ENCODE data around the gene PSMD2.

PSMD2 gene

DNA sequence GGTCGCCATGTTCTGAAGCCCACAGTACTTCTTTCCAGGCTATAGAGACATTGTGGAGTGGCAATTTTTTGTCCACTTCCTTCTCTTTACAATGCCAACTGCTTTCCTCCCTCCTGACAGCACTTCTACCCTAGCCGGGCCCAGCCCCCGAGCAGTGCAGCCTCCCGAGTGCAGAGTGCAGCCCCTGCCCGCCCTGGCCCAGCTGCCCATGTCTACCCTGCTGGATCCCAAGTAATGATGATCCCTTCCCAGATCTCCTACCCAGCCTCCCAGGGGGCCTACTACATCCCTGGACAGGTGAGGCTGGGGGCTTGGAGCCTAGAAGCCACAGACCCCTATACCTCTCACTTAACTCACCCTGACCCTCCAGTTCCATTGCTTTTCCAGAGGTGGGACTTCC lies 18.2 kb downstream of the PSMD2 start:
- DNase-seq (ENCODE audit: low spot score), result no peak

DNA sequence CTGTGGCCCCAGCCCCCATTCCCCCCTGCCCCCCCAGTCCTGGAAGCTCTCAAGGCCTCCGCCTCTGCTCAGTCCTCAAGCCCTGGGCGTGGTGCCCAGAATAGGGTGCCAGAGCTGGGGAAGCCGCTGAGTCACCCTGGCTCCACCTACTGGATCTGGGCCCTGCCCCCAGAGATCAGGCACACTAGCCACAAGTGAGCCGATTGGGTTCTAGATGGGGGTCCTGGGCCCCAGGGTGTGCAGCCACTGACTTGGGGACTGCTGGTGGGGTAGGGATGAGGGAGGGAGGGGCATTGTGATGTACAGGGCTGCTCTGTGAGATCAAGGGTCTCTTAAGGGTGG lies 21.0 kb downstream of the PSMD2 start:
- DNase-seq (ENCODE audit: low spot score), result peak; percentile 80

DNA sequence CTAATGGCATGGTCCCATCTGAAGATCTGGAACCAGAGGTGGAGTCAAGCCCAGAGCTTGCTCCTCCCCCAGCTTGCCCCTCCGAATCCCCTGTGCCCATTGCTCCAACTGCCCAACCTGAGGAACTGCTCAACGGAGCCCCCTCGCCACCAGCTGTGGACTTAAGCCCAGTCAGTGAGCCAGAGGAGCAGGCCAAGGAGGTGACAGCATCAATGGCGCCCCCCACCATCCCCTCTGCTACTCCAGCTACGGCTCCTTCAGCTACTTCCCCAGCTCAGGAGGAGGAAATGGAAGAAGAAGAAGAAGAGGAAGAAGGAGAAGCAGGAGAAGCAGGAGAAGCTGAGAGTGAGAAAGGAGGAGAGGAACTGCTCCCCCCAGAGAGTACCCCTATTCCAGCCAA lies 22.6 kb downstream of the PSMD2 start:
- no peak for DNase-seq (ENCODE audit: low spot score)

DNA sequence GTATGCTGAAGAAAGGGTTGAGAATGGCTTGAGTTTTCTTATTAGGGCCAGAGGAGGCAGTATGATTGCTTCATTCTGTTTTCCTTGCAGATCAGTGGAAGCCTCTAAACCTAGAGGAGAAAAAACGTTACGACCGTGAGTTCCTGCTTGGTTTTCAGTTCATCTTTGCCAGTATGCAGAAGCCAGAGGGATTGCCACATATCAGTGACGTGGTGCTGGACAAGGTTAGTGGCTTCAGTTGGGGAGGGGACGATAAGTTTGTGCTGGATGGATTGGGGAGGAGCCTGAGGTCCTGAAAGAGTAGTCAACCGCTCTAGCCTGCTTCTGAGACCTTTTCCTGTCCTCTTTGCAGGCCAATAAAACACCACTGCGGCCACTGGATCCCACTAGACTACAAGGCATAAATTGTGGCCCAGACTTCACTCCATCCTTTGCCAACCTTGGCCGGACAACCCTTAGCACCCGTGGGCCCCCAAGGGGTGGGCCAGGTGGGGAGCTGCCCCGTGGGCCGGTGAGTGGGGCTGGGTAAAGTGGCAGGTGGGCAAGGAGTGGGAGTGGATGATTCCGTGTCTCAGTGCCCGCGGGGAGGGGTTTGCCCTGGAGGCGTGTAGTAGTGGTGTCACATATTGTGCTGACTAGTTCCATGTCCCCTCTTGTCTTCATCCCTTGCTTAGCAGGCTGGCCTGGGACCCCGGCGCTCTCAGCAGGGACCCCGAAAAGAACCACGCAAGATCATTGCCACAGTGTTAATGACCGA lies 23.9 kb downstream of the PSMD2 start:
- no peak for DNase-seq (ENCODE audit: low spot score)

DNA sequence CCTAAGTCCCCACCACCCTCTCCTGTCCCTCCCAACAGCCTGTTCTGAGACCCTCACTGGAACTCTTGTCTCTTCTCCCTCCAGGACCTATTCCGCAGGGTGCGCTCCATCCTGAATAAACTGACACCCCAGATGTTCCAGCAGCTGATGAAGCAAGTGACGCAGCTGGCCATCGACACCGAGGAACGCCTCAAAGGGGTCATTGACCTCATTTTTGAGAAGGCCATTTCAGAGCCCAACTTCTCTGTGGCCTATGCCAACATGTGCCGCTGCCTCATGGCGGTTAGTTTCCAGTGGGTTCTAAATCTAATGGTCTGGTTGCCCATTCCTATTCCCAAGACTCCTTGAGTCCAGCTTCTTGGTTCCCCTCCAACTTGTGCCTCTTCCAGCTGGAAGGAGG lies 24.7 kb downstream of the PSMD2 start:
- DNase-seq (ENCODE audit: low spot score), result no peak

DNA sequence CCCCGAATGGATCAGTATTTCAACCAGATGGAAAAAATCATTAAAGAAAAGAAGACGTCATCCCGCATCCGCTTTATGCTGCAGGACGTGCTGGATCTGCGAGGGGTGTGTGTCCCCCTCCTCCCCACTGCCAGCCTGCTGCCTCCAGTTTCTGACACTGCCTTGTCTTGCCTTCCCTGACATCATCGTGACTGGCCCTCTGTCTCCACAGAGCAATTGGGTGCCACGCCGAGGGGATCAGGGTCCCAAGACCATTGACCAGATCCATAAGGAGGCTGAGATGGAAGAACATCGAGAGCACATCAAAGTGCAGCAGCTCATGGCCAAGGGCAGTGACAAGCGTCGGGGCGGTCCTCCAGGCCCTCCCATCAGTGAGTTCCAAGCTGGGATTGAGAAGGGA lies 26.2 kb downstream of the PSMD2 start:
- DNase-seq (ENCODE audit: low spot score), result no peak

DNA sequence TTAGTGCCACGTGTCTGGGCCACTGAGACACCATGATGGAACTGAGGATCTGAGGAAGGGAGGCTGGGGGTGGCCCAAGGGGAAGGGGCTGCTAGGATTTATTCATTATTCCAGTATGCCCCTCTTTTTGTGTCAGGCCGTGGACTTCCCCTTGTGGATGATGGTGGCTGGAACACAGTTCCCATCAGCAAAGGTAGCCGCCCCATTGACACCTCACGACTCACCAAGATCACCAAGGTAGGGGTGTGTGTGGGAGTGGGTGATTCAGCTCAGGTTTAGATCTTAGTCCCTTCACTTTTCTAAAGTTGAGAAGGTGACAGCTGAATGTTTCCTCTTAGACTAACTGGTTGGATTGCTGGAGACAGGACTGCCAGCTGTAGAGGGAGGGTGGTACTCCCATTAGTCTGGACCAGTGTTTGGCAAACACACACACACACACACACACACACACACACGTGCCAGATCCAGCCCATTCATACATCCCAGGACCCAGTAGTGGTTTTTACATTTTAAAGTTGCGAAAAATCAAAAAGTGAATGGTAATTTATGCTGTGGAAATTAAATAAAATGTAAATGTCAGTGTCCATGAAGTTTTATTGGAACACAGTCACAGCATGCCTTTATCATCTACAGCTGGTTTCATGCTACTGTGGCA lies 26.8 kb downstream of the PSMD2 start:
- no peak for DNase-seq (ENCODE audit: low spot score)

DNA sequence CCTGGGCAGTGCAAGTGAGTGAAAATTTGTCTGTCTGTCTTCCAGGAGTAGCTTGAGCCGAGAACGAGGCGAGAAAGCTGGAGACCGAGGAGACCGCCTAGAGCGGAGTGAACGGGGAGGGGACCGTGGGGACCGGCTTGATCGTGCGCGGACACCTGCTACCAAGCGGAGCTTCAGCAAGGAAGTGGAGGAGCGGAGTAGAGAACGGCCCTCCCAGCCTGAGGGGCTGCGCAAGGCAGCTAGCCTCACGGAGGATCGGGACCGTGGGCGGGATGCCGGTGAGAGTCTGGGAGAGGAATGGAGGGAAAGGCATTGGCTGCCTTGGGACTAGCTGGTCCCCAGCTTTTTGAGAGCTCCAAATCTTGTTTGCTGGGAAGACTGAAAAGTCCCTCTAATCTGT lies 28.1 kb downstream of the PSMD2 start:
- DNase-seq (ENCODE audit: low spot score), result no peak

DNA sequence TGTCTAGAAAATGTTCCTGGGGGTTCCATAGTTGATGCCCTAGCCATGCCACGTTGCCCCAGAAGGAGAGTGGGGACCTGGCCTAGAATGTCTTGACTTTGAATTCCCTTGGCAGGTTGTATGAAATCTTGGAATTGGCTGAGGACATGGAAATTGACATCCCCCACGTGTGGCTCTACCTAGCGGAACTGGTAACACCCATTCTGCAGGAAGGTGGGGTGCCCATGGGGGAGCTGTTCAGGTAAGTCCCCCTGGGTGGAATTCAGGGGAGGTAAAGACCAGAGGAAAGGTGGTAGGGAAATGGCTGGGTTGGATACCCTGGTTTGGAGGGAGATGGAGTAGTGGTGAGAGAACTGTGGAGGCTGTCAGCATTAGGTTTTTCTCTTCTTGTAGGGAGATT lies 29.5 kb downstream of the PSMD2 start:
- no peak for DNase-seq (ENCODE audit: low spot score)

DNA sequence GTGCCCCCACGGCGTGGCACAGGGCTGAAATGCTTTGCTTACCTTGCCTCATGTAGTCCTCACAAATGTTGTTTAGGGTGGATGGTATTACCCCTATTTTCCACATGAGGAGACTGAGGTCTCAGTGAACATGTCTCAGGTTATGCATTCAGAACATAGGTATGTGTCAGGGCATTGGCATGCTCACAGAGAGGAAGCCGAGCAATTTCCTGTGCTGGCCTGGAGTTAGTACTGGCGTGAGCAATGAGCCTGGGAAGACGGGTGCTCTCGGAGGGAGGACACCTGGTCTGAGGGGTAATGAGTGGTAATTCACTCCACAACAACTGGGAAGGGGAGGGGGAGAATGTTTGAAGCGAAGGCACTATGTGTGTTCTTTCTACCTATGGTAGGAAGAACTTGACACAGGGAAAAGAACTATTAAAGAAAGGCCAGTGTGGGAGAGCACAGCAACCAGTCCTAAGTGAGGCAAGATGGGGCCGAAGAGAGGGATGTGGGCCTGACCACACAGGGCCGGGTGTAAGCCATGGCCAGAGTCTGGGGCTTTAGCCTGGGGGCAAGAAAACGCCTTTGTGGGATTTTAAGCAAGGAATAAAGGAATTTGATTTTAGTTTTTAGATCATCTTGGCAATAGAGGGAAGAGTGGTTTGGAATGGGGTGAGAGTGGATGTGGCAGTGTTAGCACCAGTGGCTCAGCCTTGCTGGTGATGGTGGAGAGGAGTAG lies 33.5 kb downstream of the PSMD2 start:
- no peak for DNase-seq (ENCODE audit: low spot score)

DNA sequence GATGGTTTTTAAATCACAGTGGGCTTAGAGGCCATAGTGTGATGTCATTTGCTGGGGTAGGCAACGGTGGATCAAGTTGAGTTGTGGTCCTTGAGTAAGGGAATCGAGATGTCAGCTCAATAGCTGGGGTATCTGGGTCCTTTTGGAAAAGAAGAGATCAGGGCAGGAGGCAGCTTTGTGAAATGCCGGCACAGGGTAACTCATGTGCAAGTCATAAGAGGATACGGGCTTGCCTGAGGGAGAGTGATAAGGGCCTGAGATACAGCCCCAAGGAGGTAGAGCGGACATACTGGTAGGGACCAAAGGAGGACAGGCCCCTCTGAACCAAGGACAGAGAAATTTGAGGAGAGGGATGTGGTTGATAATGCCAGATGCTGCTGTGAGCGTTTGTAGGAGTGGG lies 34.1 kb downstream of the PSMD2 start:
- no peak for DNase-seq (ENCODE audit: low spot score)

DNA sequence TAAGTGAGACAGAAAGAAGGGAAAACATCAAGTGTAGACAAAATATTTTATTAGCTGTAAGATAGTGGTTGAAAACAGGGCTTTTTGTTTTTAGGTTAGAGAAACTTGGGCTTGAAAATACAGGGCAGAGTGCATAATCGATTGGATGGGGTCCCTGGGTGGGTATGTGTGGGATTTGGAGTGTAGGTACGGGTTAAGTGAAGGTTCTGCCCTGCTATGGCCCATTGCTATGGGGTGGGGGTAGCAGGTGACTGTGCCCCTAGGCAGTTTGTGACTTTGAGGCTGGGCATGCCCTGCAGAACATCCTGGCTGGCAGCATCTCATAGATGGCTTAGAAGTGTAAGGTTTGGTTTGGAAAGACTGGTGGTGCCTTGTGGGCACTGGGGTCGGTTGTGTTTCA lies 34.7 kb downstream of the PSMD2 start:
- DNase-seq (ENCODE audit: low spot score), result no peak

DNA sequence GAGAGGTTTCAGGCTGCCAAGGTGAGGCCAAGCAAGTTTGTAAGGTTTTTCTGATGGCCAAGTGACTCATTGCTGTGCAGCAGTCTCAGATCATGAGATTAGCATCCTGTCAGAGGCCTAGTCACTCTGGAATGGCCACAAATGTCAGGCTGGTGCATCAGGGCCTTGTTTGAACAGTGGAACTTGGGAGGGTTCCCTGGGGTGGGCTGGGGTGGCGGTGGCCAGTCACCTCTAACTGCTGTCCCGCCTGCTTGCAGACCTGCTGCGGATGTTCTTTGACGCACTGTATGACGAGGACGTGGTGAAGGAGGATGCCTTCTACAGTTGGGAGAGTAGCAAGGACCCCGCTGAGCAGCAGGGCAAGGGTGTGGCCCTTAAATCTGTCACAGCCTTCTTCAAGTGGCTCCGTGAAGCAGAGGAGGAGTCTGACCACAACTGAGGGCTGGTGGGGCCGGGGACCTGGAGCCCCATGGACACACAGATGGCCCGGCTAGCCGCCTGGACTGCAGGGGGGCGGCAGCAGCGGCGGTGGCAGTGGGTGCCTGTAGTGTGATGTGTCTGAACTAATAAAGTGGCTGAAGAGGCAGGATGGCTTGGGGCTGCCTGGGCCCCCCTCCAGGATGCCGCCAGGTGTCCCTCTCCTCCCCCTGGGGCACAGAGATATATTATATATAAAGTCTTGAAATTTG lies 35.6 kb downstream of the PSMD2 start:
- no peak for DNase-seq (ENCODE audit: low spot score)

DNA sequence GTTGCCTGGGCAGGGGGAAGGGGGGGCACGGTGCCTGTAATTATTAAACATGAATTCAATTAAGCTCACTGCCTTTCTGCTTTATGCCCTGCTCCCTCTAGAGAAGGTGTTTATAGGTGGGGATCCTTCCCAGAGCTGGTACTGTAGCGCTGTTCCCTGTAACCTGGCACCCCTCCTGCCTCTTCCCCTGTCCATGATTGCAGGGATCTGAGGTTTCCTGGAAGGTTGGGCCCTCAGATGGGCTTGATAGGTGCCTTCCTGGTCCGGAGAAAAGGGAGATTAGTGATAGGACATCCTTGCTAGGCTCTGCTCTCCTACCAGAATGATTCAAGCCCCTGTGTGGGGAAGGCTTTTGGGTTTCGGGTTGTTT lies 36.2 kb downstream of the PSMD2 start:
- no peak for DNase-seq (ENCODE audit: low spot score)

DNA sequence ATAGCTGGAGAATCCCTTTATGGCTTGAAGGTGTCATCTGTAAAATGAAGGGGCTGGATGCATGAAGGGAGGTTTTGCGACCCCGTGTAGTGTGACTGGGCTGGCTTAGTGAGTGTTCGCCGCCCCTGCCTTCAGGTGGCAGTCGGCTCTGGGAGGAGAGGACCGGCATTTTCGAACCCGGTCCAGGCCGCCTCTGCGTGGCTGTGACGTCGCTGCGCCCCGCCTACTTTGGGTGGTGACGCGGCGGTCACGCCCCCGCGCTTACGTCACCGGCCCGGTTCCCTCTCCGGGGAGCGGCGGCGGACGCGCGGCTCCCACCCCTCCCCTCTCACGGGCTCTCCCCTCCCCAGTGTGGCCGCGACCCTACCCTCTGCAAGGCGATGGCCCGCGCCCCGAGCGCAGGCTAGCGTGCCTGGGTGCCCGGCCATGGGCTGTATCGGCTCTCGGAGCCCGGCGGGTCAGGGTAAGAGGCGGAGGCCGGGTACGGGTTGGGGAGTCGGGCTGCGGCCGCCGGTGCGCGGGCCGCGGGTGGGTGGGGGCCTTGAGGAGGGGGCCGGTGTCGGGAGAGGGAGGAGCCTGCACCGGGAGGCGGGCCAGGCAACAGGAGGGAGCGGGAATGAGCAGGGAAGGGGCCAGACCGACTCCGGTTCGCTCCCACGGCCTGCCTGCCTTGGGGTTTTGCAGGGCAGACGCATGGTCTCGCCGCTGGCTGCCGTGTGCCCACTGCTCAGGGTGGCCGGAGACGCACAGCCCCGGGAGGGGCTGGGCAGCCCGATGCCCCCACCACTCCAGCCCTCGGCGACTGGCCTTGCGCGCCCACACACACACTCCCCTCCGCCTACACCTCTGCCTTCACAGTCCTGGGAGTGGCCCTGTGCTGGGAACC lies 36.9 kb downstream of the PSMD2 start:
- DNase-seq (ENCODE audit: low spot score), result peak; percentile 73

DNA sequence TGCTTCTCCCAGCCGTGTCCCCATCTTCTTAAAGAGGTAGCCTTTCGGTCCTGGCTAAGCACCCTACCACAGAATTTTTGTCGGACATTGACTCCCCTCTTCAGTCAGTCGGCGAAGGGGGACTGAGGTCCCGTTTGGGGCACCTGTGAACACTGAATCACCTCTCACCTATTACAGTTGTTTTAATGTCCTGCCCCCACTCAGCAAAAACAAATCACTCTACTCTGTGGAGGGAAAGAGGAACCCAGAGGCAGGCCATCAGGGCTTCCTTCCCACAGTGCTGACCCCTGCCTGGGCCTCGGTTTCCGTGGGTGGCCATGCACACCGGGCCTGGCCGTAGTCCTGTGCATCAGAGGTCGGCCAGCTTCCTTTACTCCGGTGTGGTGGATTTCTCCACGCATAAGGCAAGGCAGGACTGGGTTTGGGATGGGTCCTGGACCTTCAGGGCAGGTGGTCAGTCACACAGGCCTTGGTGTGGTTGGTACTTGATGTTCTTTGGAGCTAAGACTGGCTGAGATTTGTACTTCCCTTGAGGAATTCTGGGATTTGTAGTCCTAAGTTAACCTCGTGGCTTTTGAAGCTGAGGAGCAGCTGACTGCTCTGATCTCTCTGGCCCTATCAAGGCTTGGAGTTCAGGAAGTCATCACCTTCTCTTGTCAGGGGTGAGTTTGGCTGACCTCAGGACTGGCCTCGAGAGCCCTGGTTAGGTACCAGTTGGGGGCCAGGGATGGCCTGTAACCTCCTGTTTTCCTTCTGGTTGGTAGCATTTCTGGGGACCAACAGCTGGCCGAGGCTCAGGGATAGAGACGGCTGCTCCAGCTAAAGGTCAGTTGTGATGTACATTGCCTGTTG lies 37.7 kb downstream of the PSMD2 start:
- no peak for DNase-seq (ENCODE audit: low spot score)

DNA sequence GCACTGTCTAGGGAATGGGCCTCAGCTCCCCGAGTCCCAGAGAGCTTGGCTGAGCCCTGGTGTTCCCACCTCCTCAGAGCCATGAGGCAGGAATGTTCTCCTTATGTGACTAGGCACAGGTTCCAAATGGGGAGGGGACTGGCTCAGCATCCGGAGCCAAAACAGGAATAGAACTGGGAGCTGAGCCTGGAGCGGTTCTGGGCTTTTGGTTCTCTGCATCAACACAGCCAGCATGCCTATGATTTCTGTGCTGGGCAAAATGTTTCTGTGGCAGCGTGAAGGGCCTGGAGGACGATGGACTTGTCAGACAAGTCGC lies 38.3 kb downstream of the PSMD2 start, which contains the start of gene FAM131A:
FAM131A (plus strand) TSS at position 202 of the 316 bp plus-strand sequence; CDS start at position 233, 31 bp downstream.
- no peak for DNase-seq (ENCODE audit: low spot score)

DNA sequence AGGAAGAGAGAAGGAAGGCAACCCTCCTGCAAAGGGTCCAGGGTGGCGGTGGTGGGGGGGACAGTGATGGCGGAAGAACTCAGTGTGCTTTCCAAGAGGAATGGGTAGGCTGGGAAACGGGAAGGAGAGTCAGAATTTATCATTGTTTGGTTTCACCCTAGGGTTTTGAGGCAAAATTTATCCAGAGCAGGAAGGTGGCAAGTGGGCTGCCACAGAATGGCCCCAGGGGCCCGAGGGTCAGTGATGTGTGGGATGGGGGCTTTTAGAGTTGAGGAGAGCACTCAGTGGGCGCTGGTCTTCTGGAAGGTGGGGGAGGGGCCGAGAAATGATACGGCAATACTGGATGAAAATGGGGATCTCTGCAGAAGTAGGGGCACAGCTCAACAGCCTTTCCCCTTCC lies 38.9 kb downstream of the PSMD2 start:
- no peak for DNase-seq (ENCODE audit: low spot score)

DNA sequence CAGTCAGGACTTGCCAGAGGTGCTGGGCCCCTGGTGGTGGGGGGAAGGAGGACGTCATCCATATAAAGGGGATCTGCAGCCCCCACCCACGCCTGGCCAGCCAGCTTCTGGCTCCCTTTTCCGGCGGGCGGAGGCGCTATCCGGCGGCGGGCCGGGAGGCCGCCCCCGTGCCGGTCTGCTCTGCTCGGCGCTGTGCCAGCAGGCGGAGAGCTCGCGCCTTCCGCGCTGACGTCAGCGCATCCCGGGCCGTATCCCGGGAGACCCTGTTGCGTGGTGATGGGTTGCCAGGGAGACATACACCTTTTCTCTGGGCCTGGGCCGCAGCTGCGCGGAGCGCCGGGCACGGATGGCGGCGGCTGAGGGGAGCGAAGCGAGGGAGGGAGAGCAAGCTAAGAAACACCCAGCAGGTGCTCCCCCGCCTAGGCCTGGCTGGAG lies 39.5 kb downstream of the PSMD2 start:
- DNase-seq (ENCODE audit: low spot score), result no peak

DNA sequence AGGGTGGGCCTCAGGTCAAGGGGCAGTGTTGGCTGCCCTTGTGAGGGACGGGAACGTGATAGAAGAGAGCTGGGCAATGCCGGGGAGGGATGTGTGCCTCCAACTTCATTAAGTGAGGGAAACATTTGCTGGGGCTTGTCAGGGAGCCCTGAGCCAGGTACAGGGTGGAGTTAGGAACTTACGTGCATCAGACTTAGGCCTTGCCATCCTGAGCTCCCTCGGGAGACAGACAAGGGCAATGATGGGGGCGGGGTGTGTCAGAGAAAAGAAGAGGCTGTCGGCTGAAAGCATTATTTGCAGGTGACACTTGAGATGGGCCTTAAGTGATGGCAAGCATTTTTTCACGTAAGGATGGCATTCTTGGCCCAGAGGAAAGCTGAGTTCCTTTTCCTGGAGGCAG lies 40.0 kb downstream of the PSMD2 start:
- DNase-seq (ENCODE audit: low spot score), result no peak
